ENCODE measurements around the gene BDKRB2.

Gene BDKRB2

DNA sequence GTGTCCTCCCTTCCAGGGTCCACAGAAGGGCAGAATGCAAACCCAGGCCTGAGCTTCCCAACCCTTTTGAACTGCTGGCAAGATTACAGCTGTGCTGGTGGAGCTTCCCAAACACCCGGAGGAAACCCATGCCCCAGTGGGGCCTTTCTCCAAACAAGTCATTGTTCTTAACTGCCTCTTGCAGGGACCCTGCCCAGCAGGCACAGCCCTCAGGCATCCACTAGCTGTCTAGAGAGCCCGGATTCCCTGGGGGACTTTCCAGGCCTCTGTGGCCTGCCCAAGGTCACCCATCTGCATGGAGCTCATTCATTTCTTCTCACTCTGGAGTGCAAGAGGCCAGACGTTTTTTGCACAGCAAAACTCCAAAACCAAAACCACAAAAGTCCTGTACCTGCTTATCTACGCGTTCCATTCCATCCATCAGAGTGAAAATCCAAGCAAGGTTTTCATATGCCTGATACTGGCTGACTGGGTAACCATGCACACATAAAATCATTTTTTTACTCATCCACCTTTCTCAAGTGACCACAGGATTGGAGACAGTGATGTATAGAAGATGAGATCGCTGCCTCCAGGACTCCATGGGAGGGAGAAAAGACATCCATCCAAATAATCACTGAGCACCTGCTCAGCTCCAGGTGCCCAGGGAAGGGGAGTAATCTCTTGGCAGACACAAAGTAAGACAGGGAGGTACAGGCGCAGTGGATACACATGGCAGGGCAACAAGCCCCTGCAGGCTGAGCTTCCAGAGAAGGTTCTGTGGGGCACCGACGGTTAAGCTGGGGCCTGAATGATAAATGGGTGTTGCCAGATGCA, 17.2 kb upstream of the BDKRB2 start:
- Mint-ChIP-seq H3K36me3 (ENCODE audit: low read depth) (no peaks in the 10 kb centered on the region), H3K27ac (no peak overlapping the region), H3K4me3 (no peak overlapping the region), H3K4me1 (ENCODE audit: low read depth) (peaks cover 9% of the 10 kb centered on the region), H3K9me3 (no peaks in the 10 kb centered on the region), H3K27me3 (peaks cover 22% of the 10 kb centered on the region)
- intact Hi-C loops (cut with micrococcal nuclease): no loop called here

DNA sequence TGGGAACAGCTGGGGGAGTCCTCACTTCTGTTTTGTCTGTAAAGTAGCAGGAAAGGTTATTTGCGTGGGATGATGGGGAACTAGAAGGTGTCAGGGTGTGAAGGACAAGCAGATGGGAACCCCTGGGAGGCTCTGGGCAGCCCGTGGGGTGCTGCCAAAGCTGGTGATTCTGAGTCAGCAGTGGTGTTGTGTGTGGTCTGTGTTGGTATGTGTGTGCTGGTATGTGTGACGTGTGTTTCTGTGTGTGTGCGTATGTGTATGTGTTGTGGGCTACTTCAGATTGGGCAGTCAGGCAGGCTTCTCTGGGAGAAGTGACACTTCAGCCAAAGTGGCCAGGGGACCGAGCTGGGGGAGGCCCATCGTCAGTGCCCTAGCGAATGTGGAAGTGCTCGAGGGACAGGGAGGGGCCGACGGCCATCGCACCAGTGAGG, 15.3 kb upstream of the BDKRB2 start:
- Mint-ChIP-seq H3K36me3 (ENCODE audit: low read depth) (no peaks in the 10 kb centered on the region), H3K9me3 (no peaks in the 10 kb centered on the region), H3K4me1 (ENCODE audit: low read depth) (peaks cover 9% of the 10 kb centered on the region), H3K27me3 (peaks cover 26% of the 10 kb centered on the region), H3K4me3 (no peak overlapping the region), H3K27ac (no peak overlapping the region)
- intact Hi-C loops (cut with micrococcal nuclease): no loop called here

DNA sequence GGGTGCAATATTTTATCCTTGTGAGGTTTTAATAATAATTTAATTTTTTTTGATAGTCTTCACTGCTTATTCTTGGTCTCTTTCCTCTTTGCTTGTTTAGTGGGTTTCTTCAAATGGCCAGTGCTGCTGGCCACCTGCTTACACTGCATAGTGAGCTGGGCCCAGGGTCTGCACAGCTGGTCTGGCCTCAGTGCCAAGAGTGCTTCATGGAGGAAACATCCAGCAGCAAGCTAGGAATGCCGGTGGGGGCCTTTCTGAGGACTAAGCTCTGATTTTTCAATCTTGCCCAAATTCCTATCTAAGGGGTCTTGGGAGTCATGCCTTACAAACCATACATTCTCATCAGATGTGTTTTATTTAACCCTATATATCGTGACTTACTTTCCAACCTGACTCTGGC, 13.3 kb upstream of the BDKRB2 start:
- Mint-ChIP-seq H3K36me3 (ENCODE audit: low read depth) (no peaks in the 10 kb centered on the region), H3K4me3 (no peak overlapping the region), H3K4me1 (ENCODE audit: low read depth) (peaks cover 9% of the 10 kb centered on the region), H3K27ac (no peak overlapping the region), H3K9me3 (no peaks in the 10 kb centered on the region), H3K27me3 (peaks cover 26% of the 10 kb centered on the region)
- intact Hi-C loops (cut with micrococcal nuclease): no loop called here

DNA sequence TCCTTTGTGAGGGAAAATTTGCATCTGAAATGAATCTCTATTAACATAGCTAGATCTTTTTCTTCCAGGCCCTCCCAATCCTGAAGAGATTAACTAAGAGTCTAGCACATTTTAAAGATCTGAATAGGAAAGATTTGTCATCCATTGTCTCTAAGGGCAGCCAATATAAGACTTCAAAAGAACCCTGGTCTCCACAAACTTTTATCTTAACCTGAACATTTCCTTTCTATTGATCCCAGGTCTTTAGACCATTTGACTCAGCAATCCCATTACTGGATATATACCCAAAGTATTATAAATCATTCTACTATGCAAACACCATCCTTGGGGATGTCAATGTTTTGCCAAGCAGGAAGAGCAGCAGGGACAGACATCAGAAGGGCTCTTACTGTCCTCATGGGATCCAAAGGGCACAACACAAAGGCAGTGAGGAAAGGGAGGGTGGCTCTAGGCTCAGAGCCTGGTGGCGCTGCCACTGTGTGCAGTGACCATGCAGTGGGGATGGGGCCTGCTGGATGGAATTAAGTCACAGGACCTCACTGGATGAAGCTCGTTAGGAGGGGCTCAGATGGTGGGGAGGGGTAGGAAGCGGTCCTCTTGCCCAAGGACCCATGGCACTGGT, 12.7 kb upstream of the BDKRB2 start:
- H3K9me3 Mint-ChIP-seq: no peaks in the 10 kb centered on the region
- H3K27ac Mint-ChIP-seq: no peak overlapping the region
- no peak overlapping the region for H3K4me3 Mint-ChIP-seq
- H3K4me1 Mint-ChIP-seq (ENCODE audit: low read depth): peaks cover 9% of the 10 kb centered on the region
- intact Hi-C loops (cut with micrococcal nuclease): no loop called here
- no peaks in the 10 kb centered on the region for H3K36me3 Mint-ChIP-seq (ENCODE audit: low read depth)
- peaks cover 26% of the 10 kb centered on the region for H3K27me3 Mint-ChIP-seq

- Mint-ChIP-seq H3K9me3 (no peaks in the 10 kb centered on the region), H3K4me3 (no peak overlapping the region), H3K4me1 (ENCODE audit: low read depth) (peaks cover 9% of the 10 kb centered on the region), H3K36me3 (ENCODE audit: low read depth) (no peaks in the 10 kb centered on the region), H3K27me3 (peaks cover 23% of the 10 kb centered on the region), H3K27ac (no peak overlapping the region)
- intact Hi-C loops (cut with micrococcal nuclease): no loop called here
These were observed 11.4 kb upstream of the BDKRB2 start for GRCh38 chr14:96192975-96193805.

DNA sequence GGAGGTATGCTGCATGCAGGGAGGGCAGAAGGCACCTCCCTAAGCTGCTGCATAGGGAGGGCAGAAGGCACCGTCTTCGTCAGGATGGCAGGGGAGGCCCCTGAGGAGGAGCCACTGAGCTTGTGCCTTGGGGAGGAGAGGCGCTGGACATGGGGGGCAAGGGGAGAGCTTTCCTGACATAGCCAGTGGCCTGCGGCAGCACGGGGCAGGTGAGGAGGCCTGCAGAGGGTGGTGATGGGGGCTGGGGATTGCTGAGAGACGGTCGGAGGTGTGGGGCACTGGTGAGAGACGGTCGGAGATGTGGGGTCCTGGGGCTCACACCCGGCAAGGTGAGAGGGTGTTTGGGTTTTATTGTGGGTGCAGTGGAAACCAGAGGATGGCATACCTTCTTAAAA, 10.4 kb upstream of the BDKRB2 start:
- H3K4me1 Mint-ChIP-seq (ENCODE audit: low read depth): peaks cover 10% of the 10 kb centered on the region
- H3K27ac Mint-ChIP-seq: no peak overlapping the region
- no peaks in the 10 kb centered on the region for H3K36me3 Mint-ChIP-seq (ENCODE audit: low read depth)
- intact Hi-C loops (cut with micrococcal nuclease): no loop called here
- H3K4me3 Mint-ChIP-seq: no peak overlapping the region
- H3K9me3 Mint-ChIP-seq: no peaks in the 10 kb centered on the region
- peaks cover 20% of the 10 kb centered on the region for H3K27me3 Mint-ChIP-seq

- H3K9me3 Mint-ChIP-seq: no peaks in the 10 kb centered on the region
- no peaks in the 10 kb centered on the region for H3K36me3 Mint-ChIP-seq (ENCODE audit: low read depth)
- intact Hi-C loops (cut with micrococcal nuclease): no loop called here
- H3K27me3 Mint-ChIP-seq: peaks cover 17% of the 10 kb centered on the region
- no peak overlapping the region for H3K4me3 Mint-ChIP-seq
- peaks cover 7% of the 10 kb centered on the region for H3K4me1 Mint-ChIP-seq (ENCODE audit: low read depth)
- H3K27ac Mint-ChIP-seq: no peak overlapping the region
These were observed 9.8 kb upstream of the BDKRB2 start for GRCh38 chr14:96194657-96195431.

- peaks cover 7% of the 10 kb centered on the region for H3K4me1 Mint-ChIP-seq (ENCODE audit: low read depth)
- H3K9me3 Mint-ChIP-seq: no peaks in the 10 kb centered on the region
- intact Hi-C loops (cut with micrococcal nuclease): no loop called here
- H3K4me3 Mint-ChIP-seq: no peak overlapping the region
- H3K27me3 Mint-ChIP-seq: peaks cover 11% of the 10 kb centered on the region
- no peaks in the 10 kb centered on the region for H3K36me3 Mint-ChIP-seq (ENCODE audit: low read depth)
- H3K27ac Mint-ChIP-seq: no peak overlapping the region
These were observed 9.1 kb upstream of the BDKRB2 start for GRCh38 chr14:96195441-96196081.

- H3K9me3 Mint-ChIP-seq: no peaks in the 10 kb centered on the region
- intact Hi-C loops (cut with micrococcal nuclease): no loop called here
- H3K36me3 Mint-ChIP-seq (ENCODE audit: low read depth): no peaks in the 10 kb centered on the region
- no peak overlapping the region for H3K4me3 Mint-ChIP-seq
- peaks cover 7% of the 10 kb centered on the region for H3K4me1 Mint-ChIP-seq (ENCODE audit: low read depth)
- H3K27me3 Mint-ChIP-seq: peaks cover 9% of the 10 kb centered on the region
- H3K27ac Mint-ChIP-seq: no peak overlapping the region
These were observed 7.3 kb upstream of the BDKRB2 start for GRCh38 chr14:96197163-96197852.

- H3K27me3 Mint-ChIP-seq: peaks cover 9% of the 10 kb centered on the region
- H3K9me3 Mint-ChIP-seq: no peaks in the 10 kb centered on the region
- no peak overlapping the region for H3K27ac Mint-ChIP-seq
- H3K4me3 Mint-ChIP-seq: no peak overlapping the region
- H3K4me1 Mint-ChIP-seq (ENCODE audit: low read depth): peaks cover 7% of the 10 kb centered on the region
- intact Hi-C loops (cut with micrococcal nuclease): no loop called here
- no peaks in the 10 kb centered on the region for H3K36me3 Mint-ChIP-seq (ENCODE audit: low read depth)
These were observed 6.7 kb upstream of the BDKRB2 start for GRCh38 chr14:96197969-96198368.

- Mint-ChIP-seq H3K27me3 (peaks cover 12% of the 10 kb centered on the region), H3K9me3 (no peaks in the 10 kb centered on the region), H3K4me3 (no peak overlapping the region), H3K27ac (no peak overlapping the region), H3K4me1 (ENCODE audit: low read depth) (peaks cover 7% of the 10 kb centered on the region), H3K36me3 (ENCODE audit: low read depth) (no peaks in the 10 kb centered on the region)
- intact Hi-C loops (cut with micrococcal nuclease): no loop called here
These were observed 6.1 kb upstream of the BDKRB2 start for GRCh38 chr14:96198430-96199130.

GRCh38 chr14:96201157-96201556, 3.5 kb upstream of the BDKRB2 start:
- Mint-ChIP-seq H3K9me3 (no peaks in the 10 kb centered on the region), H3K4me3 (no peak overlapping the region), H3K36me3 (ENCODE audit: low read depth) (no peaks in the 10 kb centered on the region), H3K27me3 (peaks cover 31% of the 10 kb centered on the region), H3K27ac (no peak overlapping the region), H3K4me1 (ENCODE audit: low read depth) (peaks cover 12% of the 10 kb centered on the region)
- intact Hi-C loops (cut with micrococcal nuclease): no loop called here
